ENCODE measurements around the gene BNIP3. TPM values are rescaled to one million over a fixed set of nuclear protein-coding genes. Genes with fewer than 3 reads are reported as not detected.

BNIP3 gene
- total RNA-seq, 2 donors from 2014 or later = 33.6 to 81.5 TPM

GRCh38 chr10:131978851-131979250 is 2.9 kb downstream of the BNIP3 start:
- H3K36me3 ChIP-seq = no peaks in the 10 kb centered on the region
- no peak for TF ChIP-seq CTCF (IDR thresholded peaks at IDR 0.05)
- H3K9me3 ChIP-seq = no peaks in the 10 kb centered on the region
- no peaks in the 10 kb centered on the region for H3K27me3 ChIP-seq (replicated peaks; ENCODE audit: insufficient read depth)
- H3K4me3 ChIP-seq = no peak overlapping the region
- peaks cover 9 to 29% of the 10 kb centered on the region in 2 donors for H3K4me1 ChIP-seq (ENCODE audit: control insufficient read depth in 1 of 2, low read depth in 2 of 2)
- ATAC-seq (ENCODE audit: insufficient number of reproducible peaks, low FRiP score, low read depth) (no peak), DNase-seq (ENCODE audit: low spot score) (no peak)
- no peak overlapping the region for H3K27ac ChIP-seq

- H3K36me3 ChIP-seq = no peaks in the 10 kb centered on the region
- no peak for DNase-seq (ENCODE audit: low spot score)
- no peak for ATAC-seq (ENCODE audit: insufficient number of reproducible peaks, low FRiP score, low read depth)
- no peak overlapping the region for H3K27ac ChIP-seq
- TF ChIP-seq CTCF (IDR thresholded peaks at IDR 0.05) = no peak
- peaks cover 9 to 29% of the 10 kb centered on the region in 2 donors for H3K4me1 ChIP-seq (ENCODE audit: control insufficient read depth in 1 of 2, low read depth in 2 of 2)
- H3K4me3 ChIP-seq = no peak overlapping the region
- H3K27me3 ChIP-seq (replicated peaks; ENCODE audit: insufficient read depth) = no peaks in the 10 kb centered on the region
- no peaks in the 10 kb centered on the region for H3K9me3 ChIP-seq
Measured at GRCh38 chr10:131978366-131978765, 3.4 kb downstream of the BNIP3 start.

- H3K4me1 ChIP-seq (ENCODE audit: control insufficient read depth in 1 of 2, low read depth in 2 of 2) = peaks cover 9 to 26% of the 10 kb centered on the region in 2 donors
- ATAC-seq (ENCODE audit: insufficient number of reproducible peaks, low FRiP score, low read depth) (no peak), DNase-seq (ENCODE audit: low spot score) (no peak)
- no peak for TF ChIP-seq CTCF (IDR thresholded peaks at IDR 0.05)
- H3K9me3 ChIP-seq = no peaks in the 10 kb centered on the region
- H3K4me3 ChIP-seq = no peak overlapping the region
- H3K36me3 ChIP-seq = no peaks in the 10 kb centered on the region
- no peaks in the 10 kb centered on the region for H3K27me3 ChIP-seq (replicated peaks; ENCODE audit: insufficient read depth)
- H3K27ac ChIP-seq = no peak overlapping the region
Measured at GRCh38 chr10:131977323-131978096, 4.2 kb downstream of the BNIP3 start.

- DNase-seq (ENCODE audit: low spot score) (no peak), ATAC-seq (ENCODE audit: insufficient number of reproducible peaks, low FRiP score, low read depth) (no peak)
- no peak for TF ChIP-seq CTCF (IDR thresholded peaks at IDR 0.05)
- peaks cover 4% of the 10 kb centered on the region for H3K36me3 ChIP-seq
- peaks cover 8 to 19% of the 10 kb centered on the region in 2 donors for H3K4me1 ChIP-seq (ENCODE audit: control insufficient read depth in 1 of 2, low read depth in 2 of 2)
- H3K4me3 ChIP-seq = no peak overlapping the region
- H3K27ac ChIP-seq = no peak overlapping the region
- H3K27me3 ChIP-seq (replicated peaks; ENCODE audit: insufficient read depth) = no peaks in the 10 kb centered on the region
- no peaks in the 10 kb centered on the region for H3K9me3 ChIP-seq
Measured at GRCh38 chr10:131975796-131976195, 5.9 kb downstream of the BNIP3 start.

- no peak for TF ChIP-seq CTCF (IDR thresholded peaks at IDR 0.05)
- Histone ChIP-seq H3K4me1 (ENCODE audit: control insufficient read depth in 1 of 2, low read depth in 2 of 2) (peaks cover 2 to 13% of the 10 kb centered on the region in 2 donors), H3K27ac (no peak overlapping the region), H3K4me3 (no peak overlapping the region), H3K9me3 (no peaks in the 10 kb centered on the region), H3K27me3 (replicated peaks; ENCODE audit: insufficient read depth) (no peaks in the 10 kb centered on the region), H3K36me3 (peaks cover 8% of the 10 kb centered on the region)
- ATAC-seq (ENCODE audit: insufficient number of reproducible peaks, low FRiP score, low read depth) = no peak
- DNase-seq (ENCODE audit: low spot score) = no peak
Measured at GRCh38 chr10:131975003-131975402, 6.7 kb downstream of the BNIP3 start.
